Measurements from ENCODE around the gene CHST3.

Gene CHST3

DNA sequence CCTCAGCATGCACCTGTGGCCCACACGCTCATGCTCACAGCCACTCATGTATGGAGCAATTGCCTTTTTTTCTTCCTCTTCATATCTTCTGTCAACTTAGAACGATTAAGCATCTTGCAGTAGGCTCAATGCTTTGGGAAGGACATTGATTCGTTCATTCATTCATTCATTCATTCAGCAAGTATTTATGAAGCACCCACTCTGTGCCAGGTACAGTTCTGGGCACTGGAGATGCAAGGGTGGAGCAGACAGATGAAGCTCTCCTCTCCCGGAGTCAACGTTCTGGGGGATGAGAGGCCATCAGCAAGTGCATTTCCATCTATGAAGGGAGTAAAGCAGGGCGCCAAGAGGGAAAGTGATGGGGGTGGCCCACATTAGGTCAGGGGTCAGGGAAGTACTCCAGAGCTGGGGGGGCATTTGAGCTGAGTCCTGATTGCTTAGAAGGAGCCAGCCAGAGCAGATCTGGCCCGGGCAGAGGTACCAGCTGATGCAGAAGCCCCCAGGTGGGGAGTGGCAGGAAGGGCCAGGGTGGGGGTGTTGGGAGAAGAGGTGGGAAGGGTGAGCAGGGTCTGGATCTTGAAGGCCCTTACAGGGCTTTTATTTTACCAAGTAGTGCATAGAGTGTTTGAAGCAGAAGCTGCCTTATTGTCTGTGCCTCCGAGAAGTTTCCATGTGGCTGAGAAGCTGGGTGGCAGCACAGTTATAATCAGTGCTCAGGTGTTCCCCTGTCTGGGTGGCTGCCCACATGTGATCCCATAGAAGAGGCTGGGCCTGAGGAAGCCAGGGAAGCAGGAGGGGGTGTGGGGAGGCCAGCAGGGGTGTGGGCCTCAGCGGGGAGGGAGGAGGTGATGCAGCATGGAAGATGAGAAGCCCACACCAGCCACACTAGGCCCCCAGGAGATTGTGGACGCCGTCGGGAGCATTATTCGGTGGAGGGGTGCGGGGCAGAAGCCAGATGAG lies 36.2 kb downstream of the CHST3 start:
- H3K27ac ChIP-seq (ENCODE audit: low read length), result no peak overlapping the region

GRCh38 chr10:72001033-72001395 lies 36.8 kb downstream of the CHST3 start:
- H3K4me3 ChIP-seq (ENCODE audit: low read length), result no peak overlapping the region
- H4K20me1 ChIP-seq (ENCODE audit: insufficient read depth, low read length), result no peaks in the 10 kb centered on the region
- no peaks in the 10 kb centered on the region for H3K79me2 ChIP-seq (ENCODE audit: low read length)
- no peaks in the 10 kb centered on the region for H3K27me3 ChIP-seq (ENCODE audit: low read depth, low read length)
- no peaks in the 10 kb centered on the region for H3K9me3 ChIP-seq (ENCODE audit: insufficient read depth, low read length)
- H3K4me1 ChIP-seq (ENCODE audit: low read length), result peaks cover 13% of the 10 kb centered on the region
- H3K36me3 ChIP-seq (replicated peaks; ENCODE audit: low read depth, low read length), result no peaks in the 10 kb centered on the region
- no peak overlapping the region for H2AFZ ChIP-seq (ENCODE audit: low read depth, low read length)
- H3K4me2 ChIP-seq (ENCODE audit: low read length), result no peak overlapping the region
- TF ChIP-seq CTCF (IDR thresholded peaks at IDR 0.05; ENCODE audit: low read depth, low read length) (no peak), EZH2phosphoT487 (IDR thresholded peaks at IDR 0.05; ENCODE audit: low read depth) (no peak)
- no peak overlapping the region for H3K27ac ChIP-seq (ENCODE audit: low read length)
- H3K9ac ChIP-seq (ENCODE audit: low read length), result no peak overlapping the region

More for the DNA sequence above, 36.2 kb downstream of the CHST3 start:
- H3K4me3 ChIP-seq (ENCODE audit: low read length), result no peak overlapping the region
- H3K4me1 ChIP-seq (ENCODE audit: low read length), result peaks cover 8% of the 10 kb centered on the region; the same call in 1 of the 2 replicates
- TF ChIP-seq CTCF (IDR thresholded peaks at IDR 0.05; ENCODE audit: low read depth, low read length) (no peak), EZH2phosphoT487 (IDR thresholded peaks at IDR 0.05; ENCODE audit: low read depth) (no peak)
- no peak overlapping the region for H2AFZ ChIP-seq (ENCODE audit: low read depth, low read length)
- no peaks in the 10 kb centered on the region for H3K27me3 ChIP-seq (ENCODE audit: low read depth, low read length)
- no peaks in the 10 kb centered on the region for H3K79me2 ChIP-seq (ENCODE audit: low read length)
- no peaks in the 10 kb centered on the region for H3K9me3 ChIP-seq (ENCODE audit: insufficient read depth, low read length)
- no peak overlapping the region for H3K4me2 ChIP-seq (ENCODE audit: low read length)
- H3K36me3 ChIP-seq (replicated peaks; ENCODE audit: low read depth, low read length), result no peaks in the 10 kb centered on the region
- H3K9ac ChIP-seq (ENCODE audit: low read length), result no peak overlapping the region
- H4K20me1 ChIP-seq (ENCODE audit: insufficient read depth, low read length), result no peaks in the 10 kb centered on the region

- no peak overlapping the region for H3K4me3 ChIP-seq (ENCODE audit: low read length)
Measured at GRCh38 chr10:72002354-72003295, 38.4 kb downstream of the CHST3 start.

More at GRCh38 chr10:72002354-72003295, 38.4 kb downstream of the CHST3 start:
- no peak overlapping the region for H3K27ac ChIP-seq (ENCODE audit: low read length)
- H3K79me2 ChIP-seq (ENCODE audit: low read length), result no peaks in the 10 kb centered on the region
- TF ChIP-seq EZH2phosphoT487 (IDR thresholded peaks at IDR 0.05; ENCODE audit: low read depth) (no peak), CTCF (IDR thresholded peaks at IDR 0.05; ENCODE audit: low read depth, low read length) (no peak)
- H3K9me3 ChIP-seq (ENCODE audit: insufficient read depth, low read length), result no peaks in the 10 kb centered on the region
- H3K4me2 ChIP-seq (ENCODE audit: low read length), result no peak overlapping the region
- H3K36me3 ChIP-seq (replicated peaks; ENCODE audit: low read depth, low read length), result no peaks in the 10 kb centered on the region
- H3K27me3 ChIP-seq (ENCODE audit: low read depth, low read length), result no peaks in the 10 kb centered on the region
- no peak overlapping the region for H3K9ac ChIP-seq (ENCODE audit: low read length)
- H3K4me1 ChIP-seq (ENCODE audit: low read length), result peaks cover 15% of the 10 kb centered on the region
- no peak overlapping the region for H2AFZ ChIP-seq (ENCODE audit: low read depth, low read length)
- no peaks in the 10 kb centered on the region for H4K20me1 ChIP-seq (ENCODE audit: insufficient read depth, low read length)

Measured in OCI-LY3 (cell line).